ENCODE data around the gene VPS11.

VPS11 gene

GRCh38 chr11:119088406-119088805 is 20.8 kb downstream of the VPS11 start:
- no peak overlapping the region for H3K4me3 ChIP-seq (ENCODE audit: control insufficient read depth, low read depth, low read length)
- DNase-seq (ENCODE audit: low read depth), result no peak

DNA sequence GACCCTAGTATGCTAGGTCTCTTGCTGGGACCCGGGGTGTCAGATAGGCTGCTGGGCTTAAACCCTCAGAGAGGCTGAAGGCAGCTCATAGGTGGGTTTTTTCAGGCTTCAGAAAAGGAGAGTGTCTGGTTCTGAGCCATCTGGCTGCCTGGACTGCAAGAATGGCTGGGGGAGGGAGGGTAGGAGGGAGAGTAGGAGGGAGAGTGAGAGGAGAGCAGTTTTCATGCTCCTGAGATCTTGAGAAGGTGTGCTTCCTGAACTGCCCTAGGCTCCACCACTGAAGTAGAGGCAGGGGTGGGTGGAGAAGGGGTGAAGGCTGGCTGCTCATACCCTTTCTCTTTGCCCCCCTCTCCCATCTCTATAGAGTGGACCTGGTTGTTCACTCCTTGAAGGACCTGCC is 21.7 kb downstream of the VPS11 start:
- DNase-seq (ENCODE audit: low read depth), result no peak
- no peak overlapping the region for H3K4me3 ChIP-seq (ENCODE audit: control insufficient read depth, low read depth, low read length)
- TF ChIP-seq CTCF (conservative IDR thresholded peaks at IDR 0.05; ENCODE audit: control insufficient read depth, insufficient read depth, low read depth, low read length), result no peak

More at GRCh38 chr11:119088406-119088805, 20.8 kb downstream of the VPS11 start:
- TF ChIP-seq CTCF (conservative IDR thresholded peaks at IDR 0.05; ENCODE audit: control insufficient read depth, insufficient read depth, low read depth, low read length), result no peak

- H3K4me3 ChIP-seq (ENCODE audit: control insufficient read depth, low read depth, low read length), result no peak overlapping the region
- DNase-seq (ENCODE audit: low read depth), result no peak
- TF ChIP-seq CTCF (conservative IDR thresholded peaks at IDR 0.05; ENCODE audit: control insufficient read depth, insufficient read depth, low read depth, low read length), result no peak
Observed at GRCh38 chr11:119091178-119091577, 23.6 kb downstream of the VPS11 start.

GRCh38 chr11:119091966-119092879 is 24.6 kb downstream of the VPS11 start:
- peak overlapping the region; percentile 86 for H3K4me3 ChIP-seq (ENCODE audit: control insufficient read depth, low read depth, low read length)

DNA sequence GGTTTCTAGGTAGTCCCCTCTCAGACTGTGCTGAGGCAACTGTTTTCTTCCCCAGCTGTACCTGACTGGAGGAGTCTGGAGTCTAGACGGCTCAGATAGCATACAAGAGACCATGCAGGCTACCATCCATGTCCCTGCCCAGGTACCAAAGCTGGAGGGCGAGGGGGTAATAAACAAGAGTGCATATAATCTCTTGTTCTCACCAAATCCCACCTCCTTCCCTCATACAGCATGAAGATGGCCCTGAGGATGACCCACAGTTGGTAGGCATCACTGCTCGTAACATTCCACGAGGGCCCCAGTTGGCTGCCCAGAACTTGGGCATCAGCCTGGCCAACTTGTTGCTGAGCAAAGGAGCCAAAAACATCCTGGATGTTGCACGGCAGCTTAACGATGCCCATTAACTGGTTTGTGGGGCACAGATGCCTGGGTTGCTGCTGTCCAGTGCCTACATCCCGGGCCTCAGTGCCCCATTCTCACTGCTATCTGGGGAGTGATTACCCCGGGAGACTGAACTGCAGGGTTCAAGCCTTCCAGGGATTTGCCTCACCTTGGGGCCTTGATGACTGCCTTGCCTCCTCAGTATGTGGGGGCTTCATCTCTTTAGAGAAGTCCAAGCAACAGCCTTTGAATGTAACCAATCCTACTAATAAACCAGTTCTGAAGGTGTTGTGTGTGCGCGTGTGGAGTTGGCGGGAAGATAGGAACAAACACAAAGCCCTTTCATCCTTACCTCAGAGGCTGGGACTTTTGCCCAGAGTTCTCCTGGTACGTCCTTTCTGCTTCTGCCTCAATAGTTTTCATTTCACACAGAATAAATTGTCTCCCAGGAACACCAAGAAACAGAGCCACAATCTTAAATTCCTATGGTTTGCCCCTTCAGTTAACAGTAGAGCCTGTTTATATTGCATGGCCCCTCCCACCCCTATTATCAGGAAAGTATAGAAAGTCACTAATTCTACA is 25.5 kb downstream of the VPS11 start:
- no peak for TF ChIP-seq CTCF (conservative IDR thresholded peaks at IDR 0.05; ENCODE audit: control insufficient read depth, insufficient read depth, low read depth, low read length)
- DNase-seq (ENCODE audit: low read depth), result peak; percentile 44
- peak overlapping the region; percentile 86 for H3K4me3 ChIP-seq (ENCODE audit: control insufficient read depth, low read depth, low read length)

More at GRCh38 chr11:119091966-119092879, 24.6 kb downstream of the VPS11 start:
- TF ChIP-seq CTCF (conservative IDR thresholded peaks at IDR 0.05; ENCODE audit: control insufficient read depth, insufficient read depth, low read depth, low read length), result no peak
- no peak for DNase-seq (ENCODE audit: low read depth)

DNA sequence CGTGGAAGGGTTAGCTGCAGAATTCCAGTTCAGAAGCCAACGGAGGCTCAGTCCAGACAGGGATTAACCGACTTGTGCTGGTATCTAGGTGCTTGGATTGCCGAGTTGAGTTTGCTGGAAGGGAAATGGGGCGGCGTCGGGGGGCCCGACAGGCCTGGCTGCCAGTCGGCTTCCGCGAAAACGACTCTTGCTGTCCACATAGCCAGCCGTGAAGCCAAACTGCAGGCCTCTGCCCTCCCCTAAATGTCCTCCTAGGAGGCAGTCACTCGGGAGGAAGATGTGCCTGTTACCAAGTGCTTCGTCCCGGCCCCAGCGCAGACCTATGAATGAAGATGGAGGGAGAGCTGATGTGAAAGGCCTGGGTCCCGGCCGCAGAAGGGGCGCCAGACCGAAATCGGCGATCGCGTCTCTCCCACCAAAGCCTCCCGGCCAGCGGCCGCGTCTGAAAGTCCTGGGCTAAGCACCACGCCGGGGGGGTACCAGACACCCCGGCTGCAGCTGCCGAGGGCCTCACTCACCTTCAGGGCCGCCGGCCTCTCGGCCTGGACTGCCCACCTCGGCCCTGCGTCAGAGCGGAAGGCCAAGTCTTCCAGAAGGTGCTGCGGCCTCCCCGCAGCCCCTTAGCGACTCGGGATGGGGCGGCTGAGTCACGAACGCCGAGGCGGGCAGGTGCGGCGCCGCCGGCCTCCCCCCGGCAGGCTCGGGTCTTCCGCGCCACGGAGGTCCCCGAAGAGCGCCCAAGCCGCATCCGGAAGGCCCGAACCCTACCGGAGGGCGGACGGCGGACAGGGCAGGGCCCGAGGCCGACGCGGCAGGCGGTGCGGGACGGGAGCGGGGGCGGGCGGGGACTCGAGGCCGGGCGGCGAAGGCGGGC is 26.6 kb downstream of the VPS11 start:
- DNase-seq (ENCODE audit: low read depth), result peak; percentile 21
- TF ChIP-seq CTCF (conservative IDR thresholded peaks at IDR 0.05; ENCODE audit: control insufficient read depth, insufficient read depth, low read depth, low read length), result no peak
- peak overlapping the region; percentile 86 for H3K4me3 ChIP-seq (ENCODE audit: control insufficient read depth, low read depth, low read length)

Data from fibroblast of mammary gland (primary cell).